ENCODE data around the gene CCR9.
"Not testable (repeated sequence)": the region's sequence is repeated elsewhere in the genome, so short reads cannot be mapped to it uniquely, and the experiment has no call there.

Gene CCR9

GRCh38 chr3:45885979-45886705 is at the start of gene CCR9:
Gene CCR9 (plus strand): TSS chr3:45886543. CDS start chr3:45894934, 8,391 bp downstream.
- in situ Hi-C loops (cut with MboI; ENCODE audit: low pct_unique_long_range_greater_than_20kb, low sequenced_read_pairs) = no loop called here

GRCh38 chr3:45838466-45838865 is 47.9 kb upstream of the CCR9 start:
- in situ Hi-C loops (cut with MboI; ENCODE audit: low pct_unique_long_range_greater_than_20kb, low sequenced_read_pairs) = no loop called here
- DNase-seq = no peak

More at GRCh38 chr3:45885979-45886705, at the start of gene CCR9:
- DNase-seq = no peak

- in situ Hi-C loops (cut with MboI; ENCODE audit: low pct_unique_long_range_greater_than_20kb, low sequenced_read_pairs) = no loop called here
- peak; percentile 67 for DNase-seq
Observed at GRCh38 chr3:45841420-45841756, 45.0 kb upstream of the CCR9 start.

- DNase-seq = peak; percentile 98
- in situ Hi-C loops (cut with MboI; ENCODE audit: low pct_unique_long_range_greater_than_20kb, low sequenced_read_pairs) = no loop called here
Observed at GRCh38 chr3:45841757-45842491, 44.4 kb upstream of the CCR9 start, which contains the start of gene LZTFL1. Gene LZTFL1 (minus strand): TSS chr3:45842119. CDS start chr3:45841991, 128 bp downstream.

GRCh38 chr3:45842851-45843625 is 43.3 kb upstream of the CCR9 start:
- DNase-seq = no peak
- in situ Hi-C loops (cut with MboI; ENCODE audit: low pct_unique_long_range_greater_than_20kb, low sequenced_read_pairs) = no loop called here

- in situ Hi-C loops (cut with MboI; ENCODE audit: low pct_unique_long_range_greater_than_20kb, low sequenced_read_pairs) = no loop called here
- DNase-seq = no peak
Observed at GRCh38 chr3:45844616-45845015, 41.7 kb upstream of the CCR9 start.

- in situ Hi-C loops (cut with MboI; ENCODE audit: low pct_unique_long_range_greater_than_20kb, low sequenced_read_pairs) = no loop called here
- no peak for DNase-seq
Observed at GRCh38 chr3:45848392-45848791, 38.0 kb upstream of the CCR9 start.

GRCh38 chr3:45852828-45853227 is 33.5 kb upstream of the CCR9 start:
- in situ Hi-C loops (cut with MboI; ENCODE audit: low pct_unique_long_range_greater_than_20kb, low sequenced_read_pairs) = no loop called here
- no peak for DNase-seq

GRCh38 chr3:45856323-45856722 is 30.0 kb upstream of the CCR9 start:
- in situ Hi-C loops (cut with MboI; ENCODE audit: low pct_unique_long_range_greater_than_20kb, low sequenced_read_pairs); DNase-seq: not testable (repeated sequence)

- DNase-seq; in situ Hi-C loops (cut with MboI; ENCODE audit: low pct_unique_long_range_greater_than_20kb, low sequenced_read_pairs): not testable (repeated sequence)
Observed at GRCh38 chr3:45857024-45857423, 29.3 kb upstream of the CCR9 start.

- in situ Hi-C loops (cut with MboI; ENCODE audit: low pct_unique_long_range_greater_than_20kb, low sequenced_read_pairs) = no loop called here
- DNase-seq = peak; percentile 3
Observed at GRCh38 chr3:45858809-45859543, 27.4 kb upstream of the CCR9 start.

- DNase-seq = no peak
- in situ Hi-C loops (cut with MboI; ENCODE audit: low pct_unique_long_range_greater_than_20kb, low sequenced_read_pairs) = no loop called here
Observed at GRCh38 chr3:45860481-45860880, 25.9 kb upstream of the CCR9 start.

- in situ Hi-C loops (cut with MboI; ENCODE audit: low pct_unique_long_range_greater_than_20kb, low sequenced_read_pairs) = no loop called here
- DNase-seq = no peak
Observed at GRCh38 chr3:45861043-45861719, 25.2 kb upstream of the CCR9 start.

- in situ Hi-C loops (cut with MboI; ENCODE audit: low pct_unique_long_range_greater_than_20kb, low sequenced_read_pairs) = no loop called here
- DNase-seq = no peak
Observed at GRCh38 chr3:45864760-45865519, 21.4 kb upstream of the CCR9 start.

- in situ Hi-C loops (cut with MboI; ENCODE audit: low pct_unique_long_range_greater_than_20kb, low sequenced_read_pairs) = no loop called here
Observed at GRCh38 chr3:45865563-45865962, 20.8 kb upstream of the CCR9 start.

GRCh38 chr3:45868213-45868612 is 18.1 kb upstream of the CCR9 start:
- in situ Hi-C loops (cut with MboI; ENCODE audit: low pct_unique_long_range_greater_than_20kb, low sequenced_read_pairs) = no loop called here
- DNase-seq = no peak

More at GRCh38 chr3:45865563-45865962, 20.8 kb upstream of the CCR9 start:
- no peak for DNase-seq

GRCh38 chr3:45868650-45869049 is 17.7 kb upstream of the CCR9 start:
- in situ Hi-C loops (cut with MboI; ENCODE audit: low pct_unique_long_range_greater_than_20kb, low sequenced_read_pairs) = no loop called here
- DNase-seq = no peak

- in situ Hi-C loops (cut with MboI; ENCODE audit: low pct_unique_long_range_greater_than_20kb, low sequenced_read_pairs) = no loop called here
- no peak for DNase-seq
Observed at GRCh38 chr3:45869638-45870037, 16.7 kb upstream of the CCR9 start.

Measured in KBM-7 (cell line).